GM12875 (cell line): ENCODE measurements around the gene PCDHGA5.
A peak's percentile ranks its signal among the peaks of the same experiment; 100 is the strongest.

Experiments used
- H3K4me3 ChIP-seq: one replicate; pipeline ENCODE4 v1.5.1; 2011; ENCODE audit warnings: low read depth, low read length, control low read depth
- TF ChIP-seq, protein P1 (sequence below): IDR thresholded peaks from 2 replicates; pipeline ENCODE4 v1.5.1; 2011; ENCODE audit warnings: low read depth, mild to moderate bottlenecking, control low read depth, inconsistent platforms, low read length, moderate library complexity, borderline replicate concordance; ENCODE audit not compliant: insufficient read depth

Gene PCDHGA5

GRCh38 chr5:141356133-141356532 is 7.8 kb upstream of the PCDHGA5 start:
- TF ChIP-seq, protein P1, sequence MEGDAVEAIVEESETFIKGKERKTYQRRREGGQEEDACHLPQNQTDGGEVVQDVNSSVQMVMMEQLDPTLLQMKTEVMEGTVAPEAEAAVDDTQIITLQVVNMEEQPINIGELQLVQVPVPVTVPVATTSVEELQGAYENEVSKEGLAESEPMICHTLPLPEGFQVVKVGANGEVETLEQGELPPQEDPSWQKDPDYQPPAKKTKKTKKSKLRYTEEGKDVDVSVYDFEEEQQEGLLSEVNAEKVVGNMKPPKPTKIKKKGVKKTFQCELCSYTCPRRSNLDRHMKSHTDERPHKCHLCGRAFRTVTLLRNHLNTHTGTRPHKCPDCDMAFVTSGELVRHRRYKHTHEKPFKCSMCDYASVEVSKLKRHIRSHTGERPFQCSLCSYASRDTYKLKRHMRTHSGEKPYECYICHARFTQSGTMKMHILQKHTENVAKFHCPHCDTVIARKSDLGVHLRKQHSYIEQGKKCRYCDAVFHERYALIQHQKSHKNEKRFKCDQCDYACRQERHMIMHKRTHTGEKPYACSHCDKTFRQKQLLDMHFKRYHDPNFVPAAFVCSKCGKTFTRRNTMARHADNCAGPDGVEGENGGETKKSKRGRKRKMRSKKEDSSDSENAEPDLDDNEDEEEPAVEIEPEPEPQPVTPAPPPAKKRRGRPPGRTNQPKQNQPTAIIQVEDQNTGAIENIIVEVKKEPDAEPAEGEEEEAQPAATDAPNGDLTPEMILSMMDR, result no peak
- H3K4me3 ChIP-seq, result no peak overlapping the region

DNA sequence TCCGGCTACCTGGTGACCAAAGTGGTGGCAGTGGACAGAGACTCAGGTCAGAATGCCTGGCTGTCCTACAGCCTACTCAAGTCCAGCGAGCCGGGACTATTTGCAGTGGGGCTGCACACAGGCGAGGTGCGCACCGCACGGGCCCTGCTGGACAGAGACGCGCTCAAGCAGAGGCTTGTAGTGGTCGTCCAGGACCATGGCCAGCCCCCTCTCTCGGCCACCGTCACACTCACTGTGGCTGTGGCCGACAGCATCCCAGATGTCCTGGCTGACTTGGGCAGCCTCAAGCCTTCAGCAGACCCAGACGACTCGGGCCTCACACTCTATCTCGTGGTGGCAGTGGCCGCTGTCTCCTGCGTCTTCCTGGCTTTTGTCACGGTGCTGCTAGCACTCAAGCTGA is 7.0 kb upstream of the PCDHGA5 start:
- no peak overlapping the region for H3K4me3 ChIP-seq
- TF ChIP-seq, protein P1, result no peak

GRCh38 chr5:141359790-141360426 is 4.1 kb upstream of the PCDHGA5 start, which contains the start of gene PCDHGB2:
Gene PCDHGB2 (plus strand): TSS chr5:141359994. CDS start chr5:141360136, 142 bp downstream.
- TF ChIP-seq, protein P1, result peak; percentile 32; the same call in 1 of the 2 replicates
- H3K4me3 ChIP-seq, result peak within 1 kb of the TSS; percentile 56

DNA sequence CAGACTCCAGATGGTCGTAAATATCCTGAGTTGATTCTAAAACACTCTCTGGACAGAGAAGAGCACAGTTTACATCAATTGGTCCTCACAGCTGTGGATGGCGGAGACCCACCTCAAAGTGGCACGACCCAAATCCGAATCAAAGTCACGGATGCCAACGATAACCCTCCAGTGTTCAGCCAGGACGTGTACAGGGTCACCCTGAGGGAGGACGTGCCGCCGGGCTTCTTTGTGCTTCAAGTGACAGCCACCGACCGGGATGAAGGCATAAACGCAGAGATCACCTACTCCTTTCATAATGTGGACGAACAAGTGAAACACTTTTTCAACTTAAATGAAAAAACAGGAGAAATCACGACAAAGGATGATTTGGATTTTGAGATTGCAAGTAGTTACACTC is 3.3 kb upstream of the PCDHGA5 start:
- no peak overlapping the region for H3K4me3 ChIP-seq

GRCh38 chr5:141362719-141363118 is 1.2 kb upstream of the PCDHGA5 start:
- TF ChIP-seq, protein P1, result no peak
- no peak overlapping the region for H3K4me3 ChIP-seq

More for the DNA sequence above, 3.3 kb upstream of the PCDHGA5 start:
- TF ChIP-seq, protein P1, result no peak

GRCh38 chr5:141366016-141366896 is 2.3 kb downstream of the PCDHGA5 start:
- no peak overlapping the region for H3K4me3 ChIP-seq
- TF ChIP-seq, protein P1, result no peak
